HEK293 (cell line): ENCODE data around the gene DUSP23.

Experiments
- HOXC10 ChIP-seq: sonication (generic); formaldehyde crosslinking; IDR thresholded peaks from 2 replicates; pipeline ENCODE4 v1.8.1; 2023; ENCODE audit warnings: mild to moderate bottlenecking, missing genetic modification reagents
- IKZF3 ChIP-seq: fragments of 450-650 bp; IDR thresholded peaks from 2 replicates; pipeline ENCODE4 v1.5.0; 2018; ENCODE audit warnings: missing biosample characterization, mild to moderate bottlenecking, missing genetic modification characterization, moderate library complexity
- TCF7L2 ChIP-seq: IDR thresholded peaks from 2 replicates; pipeline ENCODE4 v1.6.1; 2011; ENCODE audit warnings: low read depth, mild to moderate bottlenecking, inconsistent platforms, low read length, moderate library complexity, borderline replicate concordance
- ZNF121 ChIP-seq: fragments of 450-650 bp; formaldehyde crosslinking; IDR thresholded peaks from 2 replicates; pipeline ENCODE4 v1.5.1; 2016; ENCODE audit warnings: missing biosample characterization, missing genetic modification characterization
- ZNF350 ChIP-seq: fragments of 450-650 bp; formaldehyde crosslinking; IDR thresholded peaks from 2 replicates; pipeline ENCODE4 v1.5.0; 2017; ENCODE audit warnings: missing biosample characterization, mild to moderate bottlenecking, missing genetic modification characterization
- TF ChIP-seq, protein P1 (sequence below): fragments of 450-650 bp; formaldehyde crosslinking; IDR thresholded peaks from 2 replicates; pipeline ENCODE4 v1.5.1; 2016; ENCODE audit warnings: missing biosample characterization, missing genetic modification characterization
- TF ChIP-seq, protein P2 (sequence below): fragments of 450-650 bp; formaldehyde crosslinking; conservative IDR thresholded peaks from 2 replicates; pipeline ENCODE4 v1.5.1; 2016; ENCODE audit warnings: low read depth, missing biosample characterization, missing genetic modification characterization
- TF ChIP-seq, protein P3 (sequence below): fragments of 450-650 bp; formaldehyde crosslinking; IDR thresholded peaks from 2 replicates; pipeline ENCODE4 v1.5.1; 2016; ENCODE audit warnings: missing biosample characterization, missing genetic modification characterization

DNA sequence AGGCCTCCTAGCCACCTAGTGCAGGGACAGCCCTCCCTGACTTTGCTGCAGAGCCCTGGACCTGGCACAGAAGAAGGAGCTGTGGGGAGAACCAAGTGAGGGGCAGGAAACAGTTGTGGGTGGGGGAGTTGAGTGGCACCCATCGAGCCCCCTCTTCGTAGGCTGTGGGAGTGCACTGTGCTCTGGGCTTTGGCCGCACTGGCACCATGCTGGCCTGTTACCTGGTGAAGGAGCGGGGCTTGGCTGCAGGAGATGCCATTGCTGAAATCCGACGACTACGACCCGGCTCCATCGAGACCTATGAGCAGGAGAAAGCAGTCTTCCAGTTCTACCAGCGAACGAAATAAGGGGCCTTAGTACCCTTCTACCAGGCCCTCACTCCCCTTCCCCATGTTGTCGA is 1.2 kb downstream of the DUSP23 start:
- TF ChIP-seq ZNF350 (tag by site-specific recombination): no peak
- TF ChIP-seq, protein P1, sequence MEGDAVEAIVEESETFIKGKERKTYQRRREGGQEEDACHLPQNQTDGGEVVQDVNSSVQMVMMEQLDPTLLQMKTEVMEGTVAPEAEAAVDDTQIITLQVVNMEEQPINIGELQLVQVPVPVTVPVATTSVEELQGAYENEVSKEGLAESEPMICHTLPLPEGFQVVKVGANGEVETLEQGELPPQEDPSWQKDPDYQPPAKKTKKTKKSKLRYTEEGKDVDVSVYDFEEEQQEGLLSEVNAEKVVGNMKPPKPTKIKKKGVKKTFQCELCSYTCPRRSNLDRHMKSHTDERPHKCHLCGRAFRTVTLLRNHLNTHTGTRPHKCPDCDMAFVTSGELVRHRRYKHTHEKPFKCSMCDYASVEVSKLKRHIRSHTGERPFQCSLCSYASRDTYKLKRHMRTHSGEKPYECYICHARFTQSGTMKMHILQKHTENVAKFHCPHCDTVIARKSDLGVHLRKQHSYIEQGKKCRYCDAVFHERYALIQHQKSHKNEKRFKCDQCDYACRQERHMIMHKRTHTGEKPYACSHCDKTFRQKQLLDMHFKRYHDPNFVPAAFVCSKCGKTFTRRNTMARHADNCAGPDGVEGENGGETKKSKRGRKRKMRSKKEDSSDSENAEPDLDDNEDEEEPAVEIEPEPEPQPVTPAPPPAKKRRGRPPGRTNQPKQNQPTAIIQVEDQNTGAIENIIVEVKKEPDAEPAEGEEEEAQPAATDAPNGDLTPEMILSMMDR (tag by site-specific recombination): no peak
- TF ChIP-seq TCF7L2: no peak
- TF ChIP-seq, protein P2, sequence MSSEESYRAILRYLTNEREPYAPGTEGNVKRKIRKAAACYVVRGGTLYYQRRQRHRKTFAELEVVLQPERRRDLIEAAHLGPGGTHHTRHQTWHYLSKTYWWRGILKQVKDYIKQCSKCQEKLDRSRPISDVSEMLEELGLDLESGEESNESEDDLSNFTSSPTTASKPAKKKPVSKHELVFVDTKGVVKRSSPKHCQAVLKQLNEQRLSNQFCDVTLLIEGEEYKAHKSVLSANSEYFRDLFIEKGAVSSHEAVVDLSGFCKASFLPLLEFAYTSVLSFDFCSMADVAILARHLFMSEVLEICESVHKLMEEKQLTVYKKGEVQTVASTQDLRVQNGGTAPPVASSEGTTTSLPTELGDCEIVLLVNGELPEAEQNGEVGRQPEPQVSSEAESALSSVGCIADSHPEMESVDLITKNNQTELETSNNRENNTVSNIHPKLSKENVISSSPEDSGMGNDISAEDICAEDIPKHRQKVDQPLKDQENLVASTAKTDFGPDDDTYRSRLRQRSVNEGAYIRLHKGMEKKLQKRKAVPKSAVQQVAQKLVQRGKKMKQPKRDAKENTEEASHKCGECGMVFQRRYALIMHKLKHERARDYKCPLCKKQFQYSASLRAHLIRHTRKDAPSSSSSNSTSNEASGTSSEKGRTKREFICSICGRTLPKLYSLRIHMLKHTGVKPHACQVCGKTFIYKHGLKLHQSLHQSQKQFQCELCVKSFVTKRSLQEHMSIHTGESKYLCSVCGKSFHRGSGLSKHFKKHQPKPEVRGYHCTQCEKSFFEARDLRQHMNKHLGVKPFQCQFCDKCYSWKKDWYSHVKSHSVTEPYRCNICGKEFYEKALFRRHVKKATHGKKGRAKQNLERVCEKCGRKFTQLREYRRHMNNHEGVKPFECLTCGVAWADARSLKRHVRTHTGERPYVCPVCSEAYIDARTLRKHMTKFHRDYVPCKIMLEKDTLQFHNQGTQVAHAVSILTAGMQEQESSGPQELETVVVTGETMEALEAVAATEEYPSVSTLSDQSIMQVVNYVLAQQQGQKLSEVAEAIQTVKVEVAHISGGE (tag by site-specific recombination): no peak
- TF ChIP-seq IKZF3 (tag by site-specific recombination): no peak
- TF ChIP-seq HOXC10 (CRISPR knock-in tag): no peak
- TF ChIP-seq ZNF121 (tag by site-specific recombination): no peak
- TF ChIP-seq, protein P3, sequence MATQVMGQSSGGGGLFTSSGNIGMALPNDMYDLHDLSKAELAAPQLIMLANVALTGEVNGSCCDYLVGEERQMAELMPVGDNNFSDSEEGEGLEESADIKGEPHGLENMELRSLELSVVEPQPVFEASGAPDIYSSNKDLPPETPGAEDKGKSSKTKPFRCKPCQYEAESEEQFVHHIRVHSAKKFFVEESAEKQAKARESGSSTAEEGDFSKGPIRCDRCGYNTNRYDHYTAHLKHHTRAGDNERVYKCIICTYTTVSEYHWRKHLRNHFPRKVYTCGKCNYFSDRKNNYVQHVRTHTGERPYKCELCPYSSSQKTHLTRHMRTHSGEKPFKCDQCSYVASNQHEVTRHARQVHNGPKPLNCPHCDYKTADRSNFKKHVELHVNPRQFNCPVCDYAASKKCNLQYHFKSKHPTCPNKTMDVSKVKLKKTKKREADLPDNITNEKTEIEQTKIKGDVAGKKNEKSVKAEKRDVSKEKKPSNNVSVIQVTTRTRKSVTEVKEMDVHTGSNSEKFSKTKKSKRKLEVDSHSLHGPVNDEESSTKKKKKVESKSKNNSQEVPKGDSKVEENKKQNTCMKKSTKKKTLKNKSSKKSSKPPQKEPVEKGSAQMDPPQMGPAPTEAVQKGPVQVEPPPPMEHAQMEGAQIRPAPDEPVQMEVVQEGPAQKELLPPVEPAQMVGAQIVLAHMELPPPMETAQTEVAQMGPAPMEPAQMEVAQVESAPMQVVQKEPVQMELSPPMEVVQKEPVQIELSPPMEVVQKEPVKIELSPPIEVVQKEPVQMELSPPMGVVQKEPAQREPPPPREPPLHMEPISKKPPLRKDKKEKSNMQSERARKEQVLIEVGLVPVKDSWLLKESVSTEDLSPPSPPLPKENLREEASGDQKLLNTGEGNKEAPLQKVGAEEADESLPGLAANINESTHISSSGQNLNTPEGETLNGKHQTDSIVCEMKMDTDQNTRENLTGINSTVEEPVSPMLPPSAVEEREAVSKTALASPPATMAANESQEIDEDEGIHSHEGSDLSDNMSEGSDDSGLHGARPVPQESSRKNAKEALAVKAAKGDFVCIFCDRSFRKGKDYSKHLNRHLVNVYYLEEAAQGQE (tag by site-specific recombination): no peak
